Stimulated activated CD8-positive, alpha-beta memory T cell treated with anti-CD3 and anti-CD28 coated beads, Interleukin-7, amount 100 ng/mL, for 24 hours (primary cell): ENCODE measurements around the gene NFKBIZ.
"Not testable (repeated sequence)": the region's sequence is repeated elsewhere in the genome, so short reads cannot be mapped to it uniquely, and the experiment has no call there.

Source experiments
- DNase-seq: peaks from one replicate; pipeline ENCODE4 v3.0.0-alpha.2; 2020; ENCODE audit warnings: low read depth

The NFKBIZ gene

GRCh38 chr3:101851072-101851770, 1.9 kb downstream of the NFKBIZ start:
- DNase-seq, result no peak

- DNase-seq, result no peak
These were observed 2.8 kb downstream of the NFKBIZ start for GRCh38 chr3:101851850-101852714.

- no peak for DNase-seq
These were observed 3.9 kb downstream of the NFKBIZ start for GRCh38 chr3:101852983-101853840.

- no peak for DNase-seq
These were observed 4.7 kb downstream of the NFKBIZ start for GRCh38 chr3:101853982-101854381.

GRCh38 chr3:101854608-101855304, 5.4 kb downstream of the NFKBIZ start:
- no peak for DNase-seq

GRCh38 chr3:101857301-101857741, 8.0 kb downstream of the NFKBIZ start:
- no peak for DNase-seq

GRCh38 chr3:101858464-101859030, 9.2 kb downstream of the NFKBIZ start:
- DNase-seq, result no peak

- DNase-seq, result no peak
These were observed 10.7 kb downstream of the NFKBIZ start for GRCh38 chr3:101859882-101860448.

GRCh38 chr3:101861212-101861788, 12.0 kb downstream of the NFKBIZ start:
- no peak for DNase-seq

- DNase-seq, result no peak
These were observed 12.6 kb downstream of the NFKBIZ start for GRCh38 chr3:101861789-101862415.

- DNase-seq, result no peak
These were observed 13.3 kb downstream of the NFKBIZ start for GRCh38 chr3:101862416-101863165.

- DNase-seq, result not testable (repeated sequence)
These were observed 15.6 kb downstream of the NFKBIZ start for GRCh38 chr3:101864926-101865325.

GRCh38 chr3:101865751-101866509, 16.6 kb downstream of the NFKBIZ start:
- DNase-seq, result no peak

GRCh38 chr3:101867511-101867910, 18.2 kb downstream of the NFKBIZ start:
- no peak for DNase-seq

- DNase-seq, result no peak
These were observed 18.7 kb downstream of the NFKBIZ start for GRCh38 chr3:101867996-101868395.

GRCh38 chr3:101868534-101869464, 19.5 kb downstream of the NFKBIZ start:
- no peak for DNase-seq

GRCh38 chr3:101870138-101870537, 20.8 kb downstream of the NFKBIZ start:
- DNase-seq, result no peak
